Neural cell (in vitro differentiated cells): ENCODE measurements around the gene TSPAN9. TPM values are rescaled to one million over a fixed set of nuclear protein-coding genes. Genes with fewer than 3 reads are reported as not detected.

Experiments used
- H2AFZ ChIP-seq: fragments of 200-600, 300-800 bp; sonication (generic), shearing (Covaris generic); 2 replicates; pipeline ENCODE4 v1.6.0; 2014; ENCODE audit warnings: low read depth, mild to moderate bottlenecking, antibody characterized with exemption, low read length, moderate library complexity
- H3F3A ChIP-seq: fragments of 200-600 bp; shearing (Covaris generic); 2 replicates; pipeline ENCODE4 v1.6.1; 2016; ENCODE audit warnings: mild to moderate bottlenecking, moderate library complexity, mixed read lengths, antibody characterized with exemption, low read length; ENCODE audit not compliant: insufficient read depth, poor library complexity, severe bottlenecking
- H3K27ac ChIP-seq: fragments of 200-600, 300-800 bp; sonication (generic), shearing (Covaris generic); 2 replicates; pipeline ENCODE4 v1.5.1; 2014; ENCODE audit warnings: mild to moderate bottlenecking, low read length, moderate library complexity
- H3K27me3 ChIP-seq: fragments of 300-800, 200-600 bp; sonication (generic), shearing (Covaris generic); 2 replicates; pipeline ENCODE4 v1.6.0; 2014; ENCODE audit warnings: mild to moderate bottlenecking, low read depth, low read length, moderate library complexity; ENCODE audit not compliant: insufficient read depth
- H3K36me3 ChIP-seq: fragments of 300-800, 200-600 bp; sonication (generic), shearing (Covaris generic); 2 replicates; pipeline ENCODE4 v1.5.1; 2014; ENCODE audit warnings: mild to moderate bottlenecking, antibody characterized with exemption, low read length, moderate library complexity; ENCODE audit not compliant: insufficient read depth
- H3K4me2 ChIP-seq: fragments of 300-800, 200-600 bp; sonication (generic), shearing (Covaris generic); 2 replicates; pipeline ENCODE4 v1.6.0; 2014; ENCODE audit warnings: mild to moderate bottlenecking, low read length
- H3K4me3 ChIP-seq: fragments of 300-800, 200-600 bp; sonication (generic), shearing (Covaris generic); 2 replicates; pipeline ENCODE4 v1.5.1; 2014; ENCODE audit warnings: mild to moderate bottlenecking, low read length, moderate library complexity
- H3K79me2 ChIP-seq: fragments of 200-600 bp; shearing (Covaris generic); replicated peaks from 2 replicates; pipeline ENCODE4 v1.6.0; 2014; ENCODE audit warnings: mild to moderate bottlenecking, low read length, moderate library complexity; ENCODE audit not compliant: insufficient read depth
- H3K9ac ChIP-seq: fragments of 300-800, 200-600 bp; sonication (generic), shearing (Covaris generic); 2 replicates; pipeline ENCODE4 v1.6.1; 2016; ENCODE audit warnings: mild to moderate bottlenecking, low read length, mixed read lengths
- H3K9me2 ChIP-seq: fragments of 200-600 bp; shearing (Covaris generic); 2 replicates; pipeline ENCODE4 v1.6.1; 2016; ENCODE audit warnings: mild to moderate bottlenecking, low read length, mixed read lengths; ENCODE audit not compliant: insufficient read depth
- H3K9me3 ChIP-seq: fragments of 200-600, 300-800 bp; sonication (generic), shearing (Covaris generic); 2 replicates; pipeline ENCODE4 v1.6.1; 2016; ENCODE audit warnings: mild to moderate bottlenecking, mixed run types, low read length, moderate library complexity, mixed read lengths
- H4K20me1 ChIP-seq: fragments of 200-600 bp; shearing (Covaris generic); 2 replicates; pipeline ENCODE4 v1.6.1; 2016; ENCODE audit warnings: mild to moderate bottlenecking, mixed run types; ENCODE audit not compliant: insufficient read depth
- CTCF ChIP-seq: fragments of 450-650 bp; IDR thresholded peaks from 2 replicates; pipeline ENCODE4 v1.5.1; 2014; ENCODE audit warnings: antibody characterized with exemption, mild to moderate bottlenecking, moderate library complexity; ENCODE audit not compliant: poor library complexity, severe bottlenecking
- EP300 ChIP-seq: fragments of 450-650 bp; conservative IDR thresholded peaks from 2 replicates; pipeline ENCODE4 v1.6.1; 2014; ENCODE audit warnings: antibody characterized with exemption, mild to moderate bottlenecking, moderate library complexity; ENCODE audit not compliant: poor library complexity, severe bottlenecking
- EZH2 ChIP-seq: fragments of 200-600, 300-800 bp; shearing (Covaris generic), sonication (generic); IDR thresholded peaks from 2 replicates; pipeline ENCODE4 v1.6.1; 2014; ENCODE audit warnings: antibody characterized with exemption, low read length, borderline replicate concordance, mild to moderate bottlenecking; ENCODE audit not compliant: insufficient read depth, poor library complexity, severe bottlenecking
- MXI1 ChIP-seq: fragments of 450-650 bp; conservative IDR thresholded peaks from 2 replicates; pipeline ENCODE4 v1.6.1; 2014; ENCODE audit warnings: antibody characterized with exemption, mild to moderate bottlenecking; ENCODE audit not compliant: poor library complexity, severe bottlenecking
- POLR2AphosphoS5 ChIP-seq: IDR thresholded peaks from 2 replicates; pipeline ENCODE4 v1.6.1; 2012
- RAD21 ChIP-seq: fragments of 450-650 bp; conservative IDR thresholded peaks from 2 replicates; pipeline ENCODE4 v1.6.1; 2014; ENCODE audit warnings: antibody characterized with exemption, mild to moderate bottlenecking, moderate library complexity
- REST ChIP-seq: IDR thresholded peaks from 2 replicates; pipeline ENCODE4 v1.6.1; 2012; ENCODE audit warnings: borderline replicate concordance
- SMC3 ChIP-seq: fragments of 450-650 bp; conservative IDR thresholded peaks from 2 replicates; pipeline ENCODE4 v1.6.1; 2014; ENCODE audit warnings: antibody characterized with exemption, mild to moderate bottlenecking, moderate library complexity; ENCODE audit not compliant: poor library complexity
- TAF1 ChIP-seq: IDR thresholded peaks from 2 replicates; pipeline ENCODE4 v1.6.1; 2012; ENCODE audit warnings: low read depth
- polyA plus RNA-seq: library from polyadenylated mRNA; depleted of rRNA; stranded (reverse); fragments of >200 nt; gene quantifications from 2 replicates; pipeline ENCODE4 v1.2.3, GENCODE V29; 2014

Gene TSPAN9
- polyA plus RNA-seq, 1 donor from 2014 or later, result 11.9 TPM

- no peaks in the 10 kb centered on the region for H4K20me1 ChIP-seq
- no peaks in the 10 kb centered on the region for H3K79me2 ChIP-seq
- H3K9ac ChIP-seq, result no peak overlapping the region
- H2AFZ ChIP-seq, result no peak overlapping the region
- H3K27ac ChIP-seq, result no peak overlapping the region
- H3K9me3 ChIP-seq, result no peaks in the 10 kb centered on the region
- no peaks in the 10 kb centered on the region for H3K9me2 ChIP-seq
- H3K27me3 ChIP-seq, result no peaks in the 10 kb centered on the region
- no peak overlapping the region for H3K4me3 ChIP-seq
- no peak for TF ChIP-seq REST
- no peak for TF ChIP-seq MXI1
- TF ChIP-seq EP300, result no peak
- TF ChIP-seq POLR2AphosphoS5, result no peak
- TF ChIP-seq SMC3, result no peak
- TF ChIP-seq RAD21, result no peak
- no peak for TF ChIP-seq TAF1
- TF ChIP-seq EZH2, result no peak
- no peak for TF ChIP-seq CTCF
- no peaks in the 10 kb centered on the region for H3F3A ChIP-seq
- no peaks in the 10 kb centered on the region for H3K36me3 ChIP-seq
- H3K4me2 ChIP-seq, result no peak overlapping the region
Measured at GRCh38 chr12:3117144-3117581, 40.0 kb downstream of the TSPAN9 start.

- Histone ChIP-seq H3K27me3 (no peaks in the 10 kb centered on the region), H3K4me2 (no peak overlapping the region), H3F3A (no peaks in the 10 kb centered on the region), H3K4me3 (no peak overlapping the region), H3K36me3 (no peaks in the 10 kb centered on the region), H2AFZ (no peak overlapping the region), H3K27ac (no peak overlapping the region), H3K9me3 (no peaks in the 10 kb centered on the region), H4K20me1 (no peaks in the 10 kb centered on the region), H3K79me2 (no peaks in the 10 kb centered on the region), H3K9ac (no peak overlapping the region), H3K9me2 (no peaks in the 10 kb centered on the region)
- TF ChIP-seq POLR2AphosphoS5 (no peak), REST (no peak), EZH2 (no peak), TAF1 (no peak), MXI1 (no peak), SMC3 (no peak), EP300 (no peak), CTCF (no peak), RAD21 (no peak)
Measured at GRCh38 chr12:3117591-3118015, 40.4 kb downstream of the TSPAN9 start.
